Measurements from ENCODE around the gene PRIM2.
"Not testable (repeated sequence)": the region's sequence is repeated elsewhere in the genome, so short reads cannot be mapped to it uniquely, and the experiment has no call there.

PRIM2 gene

DNA sequence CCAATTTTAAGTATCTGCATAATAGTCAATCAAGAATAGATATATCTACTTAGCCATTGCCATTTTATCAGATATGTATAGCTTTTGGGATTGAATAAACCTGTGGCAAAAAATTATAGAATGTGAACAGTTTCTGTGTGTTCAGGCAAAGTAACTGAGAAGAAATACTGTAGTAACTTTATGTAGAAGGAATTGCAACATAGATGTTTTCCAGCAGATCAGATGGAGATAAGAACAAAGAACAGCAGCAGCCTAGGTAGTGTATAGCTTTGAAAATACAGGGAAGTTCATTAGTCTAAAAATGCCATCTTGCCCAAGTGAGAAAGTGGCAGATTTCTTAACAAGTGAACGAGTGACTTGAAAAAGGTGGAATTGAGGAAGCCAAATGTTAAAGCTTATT, 197.7 kb downstream of the PRIM2 start:
- not testable (repeated sequence) for FAIRE-seq

- FAIRE-seq: not testable (repeated sequence)
Observed at GRCh38 chr6:57515845-57516244, 198.4 kb downstream of the PRIM2 start.

GRCh38 chr6:57516776-57517175, 199.3 kb downstream of the PRIM2 start:
- not testable (repeated sequence) for FAIRE-seq

DNA sequence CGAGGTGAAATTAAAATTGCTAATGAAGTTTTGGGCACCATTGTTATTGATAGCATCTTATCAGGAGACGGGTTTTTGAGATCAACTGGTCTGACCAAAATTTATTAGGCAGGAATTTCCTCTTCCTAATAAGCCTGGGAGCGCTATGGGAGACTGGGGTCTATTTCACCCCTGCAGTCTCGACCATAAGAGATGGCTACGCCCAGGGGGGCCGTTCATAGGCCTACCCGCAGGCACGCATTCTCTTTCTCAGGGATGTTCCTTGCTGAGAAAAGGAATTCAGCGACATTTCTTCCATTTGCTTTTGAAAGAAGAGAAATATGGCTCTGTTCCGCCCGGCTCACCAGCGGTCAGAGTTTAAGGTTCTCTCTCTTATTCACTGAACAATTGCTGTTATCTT, 201.8 kb downstream of the PRIM2 start:
- FAIRE-seq: not testable (repeated sequence)

GRCh38 chr6:57521085-57521484, 203.7 kb downstream of the PRIM2 start:
- not testable (repeated sequence) for FAIRE-seq

DNA sequence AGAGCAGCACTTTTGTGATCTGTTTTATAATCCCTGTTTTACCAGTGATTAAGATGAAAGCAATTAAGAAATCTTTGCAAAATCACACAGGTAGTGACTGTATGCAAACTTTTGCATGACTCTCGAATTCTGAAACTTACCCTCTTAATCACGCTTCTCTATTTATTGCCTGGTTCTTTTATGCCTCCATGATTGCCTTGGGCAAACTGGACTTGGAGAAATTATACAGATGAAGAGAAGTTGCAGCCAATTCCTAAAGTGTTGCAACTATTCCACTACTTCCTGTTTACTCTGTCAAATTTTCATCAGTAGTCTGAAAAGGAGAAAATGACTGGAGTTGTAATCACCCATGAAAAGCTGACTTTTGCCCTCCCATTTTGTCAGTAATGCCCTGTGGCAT, 205.8 kb downstream of the PRIM2 start:
- not testable (repeated sequence) for FAIRE-seq

DNA sequence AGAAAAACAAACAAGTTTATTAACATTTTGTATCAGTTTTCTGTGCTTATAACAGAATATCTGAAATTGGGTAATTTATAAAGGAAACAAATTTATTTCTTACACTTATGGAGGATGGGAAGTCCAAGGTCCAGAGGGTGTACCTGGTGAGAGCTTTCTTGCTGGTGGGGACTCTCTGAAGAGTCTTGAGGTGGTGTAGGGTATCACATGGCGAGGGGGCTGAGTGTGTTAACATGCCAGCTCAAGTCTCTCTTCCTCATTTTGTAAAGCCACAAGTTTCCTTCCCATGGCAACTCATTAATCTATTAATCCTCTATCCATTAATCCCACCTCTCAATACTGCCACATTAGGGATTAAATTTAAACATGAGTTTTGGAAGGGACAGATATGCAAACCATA, 212.3 kb downstream of the PRIM2 start:
- not testable (repeated sequence) for FAIRE-seq

GRCh38 chr6:57532660-57533059, 215.2 kb downstream of the PRIM2 start:
- peak; percentile 73 for FAIRE-seq

DNA sequence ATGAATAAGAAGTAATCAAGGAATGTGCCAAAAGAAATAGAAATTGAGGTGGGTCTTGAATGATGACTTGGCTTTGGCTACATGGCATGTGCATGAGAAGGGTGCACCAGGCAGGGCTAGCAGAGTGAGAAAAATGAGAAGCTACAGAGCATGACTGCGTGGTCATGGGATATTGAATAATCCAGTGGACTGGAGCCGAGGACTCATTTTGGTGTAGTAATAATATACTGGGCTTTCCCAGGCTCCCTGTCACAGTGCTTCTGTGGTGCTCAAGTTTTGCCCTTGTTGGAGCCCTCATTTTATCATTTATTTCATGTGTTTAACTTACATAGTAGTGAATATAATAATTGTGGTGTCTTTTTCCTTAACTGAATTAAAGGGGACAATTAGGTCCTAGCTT, 217.7 kb downstream of the PRIM2 start:
- FAIRE-seq: not testable (repeated sequence)

GRCh38 chr6:57535994-57536393, 218.6 kb downstream of the PRIM2 start:
- FAIRE-seq: peak; percentile 92

DNA sequence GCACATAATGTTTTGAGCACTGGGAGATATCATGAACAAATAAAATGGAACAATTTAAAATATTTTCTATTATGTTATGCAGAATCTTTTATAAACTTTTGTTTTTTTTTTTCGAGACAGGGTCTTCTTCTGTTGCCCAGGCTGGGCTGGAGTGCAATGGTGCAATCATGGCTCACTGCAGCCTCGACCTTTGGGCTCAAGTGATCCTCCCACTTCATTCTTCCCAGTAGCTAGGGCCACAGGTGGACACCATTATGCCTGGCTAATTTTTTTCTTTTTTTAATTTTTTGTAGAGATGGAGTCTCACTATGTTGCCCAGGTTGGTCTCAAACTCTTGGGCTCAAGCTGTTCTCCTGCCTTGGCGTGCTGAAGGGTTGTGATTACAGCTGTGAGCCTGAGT, 220.5 kb downstream of the PRIM2 start:
- FAIRE-seq: not testable (repeated sequence)

- FAIRE-seq: not testable (repeated sequence)
Observed at GRCh38 chr6:57551961-57552360, 234.5 kb downstream of the PRIM2 start.

DNA sequence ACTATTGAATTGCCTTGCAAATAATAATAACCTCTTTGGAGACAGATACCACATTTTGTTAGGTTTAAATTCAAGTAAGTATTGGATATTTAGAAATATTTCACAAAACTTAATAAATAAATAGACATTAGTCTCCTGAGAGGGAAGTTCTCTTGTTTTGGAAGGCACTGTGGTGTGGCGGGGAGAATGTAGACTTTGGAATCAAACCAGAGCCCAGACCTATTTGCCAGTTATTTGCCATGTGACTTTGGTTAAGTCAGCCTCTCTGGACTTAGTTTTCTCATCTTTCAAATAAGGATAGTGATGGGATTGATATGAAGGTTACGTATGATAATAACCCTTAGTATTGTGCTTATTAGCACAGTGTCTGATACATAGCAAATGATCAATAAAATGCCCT, 240.4 kb downstream of the PRIM2 start:
- not testable (repeated sequence) for FAIRE-seq

- not testable (repeated sequence) for FAIRE-seq
Observed at GRCh38 chr6:57559170-57559569, 241.7 kb downstream of the PRIM2 start.

- not testable (repeated sequence) for FAIRE-seq
Observed at GRCh38 chr6:57562233-57562632, 244.8 kb downstream of the PRIM2 start.

GRCh38 chr6:57572119-57572518, 254.7 kb downstream of the PRIM2 start:
- FAIRE-seq: not testable (repeated sequence)

- not testable (repeated sequence) for FAIRE-seq
Observed at GRCh38 chr6:57572844-57573243, 255.4 kb downstream of the PRIM2 start.

DNA sequence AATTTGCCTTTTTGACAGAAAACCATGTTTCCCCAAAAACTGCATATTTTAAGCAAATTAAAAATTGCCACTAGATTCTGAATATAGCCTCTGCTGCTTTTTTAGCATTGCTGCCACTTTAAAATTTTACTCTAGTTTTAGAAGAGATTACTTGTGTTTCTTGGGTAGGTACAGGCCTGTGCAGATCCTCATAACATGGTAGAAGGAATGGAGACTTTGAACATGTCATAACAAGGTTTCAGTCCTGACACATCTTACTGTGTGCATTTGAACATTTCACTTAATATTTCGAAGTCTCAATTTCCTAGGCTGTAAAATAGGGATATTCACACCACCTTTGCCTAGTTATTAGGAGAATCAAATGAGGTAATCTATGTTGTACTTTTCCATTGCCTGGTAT, 259.6 kb downstream of the PRIM2 start:
- not testable (repeated sequence) for FAIRE-seq

- FAIRE-seq: peak; percentile 78
Observed at GRCh38 chr6:57579489-57579888, 262.1 kb downstream of the PRIM2 start.

DNA sequence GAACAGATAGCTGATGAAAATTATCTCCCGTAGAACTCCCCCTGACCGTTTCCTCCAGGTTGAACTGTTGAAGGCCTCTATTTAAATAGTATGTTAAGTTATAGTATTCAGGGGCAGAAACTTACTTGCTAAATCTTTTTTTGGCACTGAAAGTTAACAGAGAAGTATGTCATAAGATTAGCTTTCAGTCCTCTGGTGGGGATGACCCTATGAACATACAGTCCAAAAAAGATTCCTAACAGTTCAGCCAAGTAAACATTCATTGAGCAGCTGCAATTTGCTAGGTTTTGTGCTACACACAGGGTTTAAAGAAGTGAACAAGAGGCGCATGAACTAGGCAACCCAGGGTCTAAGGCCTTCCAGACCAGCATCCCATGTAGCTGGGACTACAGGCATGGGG, 264.2 kb downstream of the PRIM2 start:
- not testable (repeated sequence) for FAIRE-seq

DNA sequence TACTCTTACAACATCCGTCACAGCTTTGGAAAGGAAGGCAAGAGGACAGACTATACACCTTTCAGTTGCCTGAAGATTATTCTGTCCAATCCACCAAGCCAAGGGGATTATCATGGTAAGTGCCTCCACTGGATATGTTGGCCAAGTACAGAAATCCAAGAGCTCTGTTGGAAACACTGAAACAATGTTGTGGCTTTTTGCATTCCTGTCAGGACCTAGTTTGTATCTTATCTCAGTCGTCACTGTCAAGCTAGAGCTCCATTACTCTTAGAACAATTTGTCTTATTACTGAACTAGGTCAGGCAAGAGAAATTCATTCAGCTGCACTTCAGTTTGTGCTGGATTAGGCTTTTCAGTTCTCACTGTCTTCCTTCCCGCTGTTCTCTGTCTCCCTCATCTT, 283.7 kb downstream of the PRIM2 start:
- not testable (repeated sequence) for FAIRE-seq

DNA sequence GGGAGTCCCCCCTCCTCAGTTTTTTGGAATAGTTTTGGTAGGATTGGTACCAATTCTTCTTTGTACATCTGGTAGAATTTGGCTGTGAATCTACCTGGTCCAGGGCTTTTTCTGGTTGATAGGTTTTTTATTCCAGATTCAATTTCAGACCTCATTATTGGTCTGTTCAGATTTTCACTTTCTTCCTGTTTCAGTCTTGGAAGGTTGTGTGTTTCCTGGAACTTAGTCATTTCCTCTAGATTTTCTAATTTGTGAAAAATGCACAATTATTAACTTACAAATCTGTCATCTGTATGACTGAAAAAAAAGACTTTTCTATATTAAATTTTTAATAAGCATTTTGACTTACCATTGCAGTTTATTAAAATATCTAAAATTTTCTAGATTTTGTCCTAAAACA, 287.9 kb downstream of the PRIM2 start:
- FAIRE-seq: not testable (repeated sequence)

GRCh38 chr6:57606331-57606730, 288.9 kb downstream of the PRIM2 start:
- not testable (repeated sequence) for FAIRE-seq

DNA sequence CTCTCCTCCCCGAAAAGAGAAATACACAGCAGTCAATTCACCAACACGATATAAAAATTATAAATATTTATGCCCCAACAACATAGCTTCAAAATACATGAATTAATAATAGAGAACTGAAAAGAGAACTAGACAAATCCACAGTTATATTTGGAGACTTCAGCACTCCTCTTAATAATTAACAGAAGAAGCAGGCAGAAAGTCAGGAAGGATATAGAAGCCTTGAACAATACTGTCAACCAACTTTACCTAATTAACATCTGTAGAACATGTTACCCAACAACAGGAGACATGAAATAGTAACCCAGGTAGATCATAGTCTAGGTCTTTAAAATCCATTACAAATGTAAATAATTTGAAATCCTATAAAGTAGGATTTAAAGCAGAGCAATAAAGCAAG, 293.2 kb downstream of the PRIM2 start:
- not testable (repeated sequence) for FAIRE-seq

GRCh38 chr6:57618959-57619358, 301.5 kb downstream of the PRIM2 start:
- not testable (repeated sequence) for FAIRE-seq

DNA sequence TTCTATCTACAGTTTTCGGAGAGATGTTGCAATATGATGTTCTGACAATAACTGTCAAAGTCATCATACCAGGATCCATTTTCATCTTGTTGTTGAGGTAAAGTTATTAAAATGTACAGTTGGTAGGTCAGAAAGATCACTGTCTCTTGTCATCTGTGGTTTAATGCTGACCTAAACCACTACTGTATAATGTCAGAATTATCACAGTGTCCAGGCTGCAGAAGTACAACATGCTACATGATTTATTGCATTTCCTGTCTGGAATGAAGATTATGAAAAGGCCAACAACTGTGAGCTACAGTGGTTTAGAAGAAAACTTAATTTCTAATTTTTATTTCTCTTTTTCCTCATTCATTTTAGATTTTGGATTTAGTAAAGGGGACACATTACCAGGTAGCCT, 314.3 kb downstream of the PRIM2 start:
- not testable (repeated sequence) for FAIRE-seq

All from G401.6 (cell line).